ENCODE measurements around the gene COMMD7.
A peak's percentile ranks its signal among the peaks of the same experiment; 100 is the strongest.
"Not testable (repeated sequence)": the region's sequence is repeated elsewhere in the genome, so short reads cannot be mapped to it uniquely, and the experiment has no call there.

The COMMD7 gene

GRCh38 chr20:32765230-32765875 lies 22.1 kb upstream of the COMMD7 start:
- DNase-seq (ENCODE audit: low spot score) = not testable (repeated sequence)

GRCh38 chr20:32764005-32764960 lies 21.0 kb upstream of the COMMD7 start:
- no peak for DNase-seq (ENCODE audit: low spot score)

GRCh38 chr20:32763202-32764004 lies 20.1 kb upstream of the COMMD7 start:
- DNase-seq (ENCODE audit: low spot score) = no peak

GRCh38 chr20:32762754-32763201 lies 19.5 kb upstream of the COMMD7 start:
- DNase-seq (ENCODE audit: low spot score) = no peak

GRCh38 chr20:32761831-32762753 lies 18.8 kb upstream of the COMMD7 start, which contains the start of gene DNMT3B:
Gene DNMT3B (plus strand): TSS chr20:32762385. CDS start chr20:32780324, 17,939 bp downstream.
- DNase-seq (ENCODE audit: low spot score) = peak; percentile 61

- DNase-seq (ENCODE audit: low spot score) = no peak
These were observed 18.2 kb upstream of the COMMD7 start for GRCh38 chr20:32761417-32761830.

GRCh38 chr20:32756156-32756555 lies 12.9 kb upstream of the COMMD7 start:
- no peak for DNase-seq (ENCODE audit: low spot score)

- DNase-seq (ENCODE audit: low spot score) = no peak
These were observed 10.5 kb upstream of the COMMD7 start for GRCh38 chr20:32753731-32754130.

GRCh38 chr20:32752458-32753250 lies 9.4 kb upstream of the COMMD7 start:
- no peak for DNase-seq (ENCODE audit: low spot score)

- DNase-seq (ENCODE audit: low spot score) = no peak
These were observed 8.6 kb upstream of the COMMD7 start for GRCh38 chr20:32751702-32752457.

GRCh38 chr20:32751293-32751692 lies 8.0 kb upstream of the COMMD7 start:
- no peak for DNase-seq (ENCODE audit: low spot score)

- no peak for DNase-seq (ENCODE audit: low spot score)
These were observed 6.8 kb upstream of the COMMD7 start for GRCh38 chr20:32749914-32750637.

- DNase-seq (ENCODE audit: low spot score) = no peak
These were observed 688 bp downstream of the COMMD7 start for GRCh38 chr20:32742322-32743236.

GRCh38 chr20:32741151-32741550 lies 2.1 kb downstream of the COMMD7 start:
- no peak for DNase-seq (ENCODE audit: low spot score)

- DNase-seq (ENCODE audit: low spot score) = no peak
These were observed 5.7 kb downstream of the COMMD7 start for GRCh38 chr20:32737371-32738223.

- no peak for DNase-seq (ENCODE audit: low spot score)
These were observed 11.4 kb downstream of the COMMD7 start for GRCh38 chr20:32731882-32732266.

GRCh38 chr20:32729334-32729733 lies 13.9 kb downstream of the COMMD7 start:
- not testable (repeated sequence) for DNase-seq (ENCODE audit: low spot score)
